Activated CD4-positive, alpha-beta T cell treated with anti-CD3 and anti-CD28 coated beads for 4 hours (primary cell): ENCODE measurements around the gene OR5A1.

Experiments used
- DNase-seq, 2 donors: peaks; one replicate each; pipeline ENCODE4 v3.0.0-alpha.2; 2020

The OR5A1 gene

GRCh38 chr11:59480359-59480758 lies 44.1 kb downstream of the OR5A1 start:
- DNase-seq: no peak
